Measurements from ENCODE around the gene DCAF8L2.
"Not testable (repeated sequence)": the region's sequence is repeated elsewhere in the genome, so short reads cannot be mapped to it uniquely, and the experiment has no call there.

Gene DCAF8L2

GRCh38 chrX:27590044-27590443, at the start of gene DCAF8L2:
DCAF8L2 (plus strand) TSS chrX:27590344; CDS start chrX:27746896, 156,552 bp downstream.
- peaks cover 2 to 11% of the 10 kb centered on the region in 2 donors for H3K9me3 Mint-ChIP-seq
- H3K4me1 Mint-ChIP-seq, result no peaks in the 10 kb centered on the region
- DNase-seq, result no peak

GRCh38 chrX:27541161-27541560, 49.0 kb upstream of the DCAF8L2 start:
- not testable (repeated sequence) for H3K27ac Mint-ChIP-seq; H3K4me1 Mint-ChIP-seq; H3K9me3 Mint-ChIP-seq; H3K4me3 Mint-ChIP-seq; H3K27me3 Mint-ChIP-seq; H3K36me3 Mint-ChIP-seq; ATAC-seq (replicated peaks); DNase-seq

More at GRCh38 chrX:27590044-27590443, at the start of gene DCAF8L2:
- no peak within 1 kb of the TSS for H3K4me3 Mint-ChIP-seq
- H3K27me3 Mint-ChIP-seq, result no peaks in the 10 kb centered on the region
- no peak within 1 kb of the TSS for H3K27ac Mint-ChIP-seq
- no peak for ATAC-seq (replicated peaks)
- H3K36me3 Mint-ChIP-seq, result no peaks in the 10 kb centered on the region

- ATAC-seq (replicated peaks), result no peak
- DNase-seq, result no peak
- peaks cover 2 to 4% of the 10 kb centered on the region in 2 donors for H3K9me3 Mint-ChIP-seq
- no peak overlapping the region for H3K27ac Mint-ChIP-seq
- no peak overlapping the region for H3K4me3 Mint-ChIP-seq
- no peaks in the 10 kb centered on the region for H3K4me1 Mint-ChIP-seq
- H3K27me3 Mint-ChIP-seq, result no peaks in the 10 kb centered on the region
- no peaks in the 10 kb centered on the region for H3K36me3 Mint-ChIP-seq
Observed at GRCh38 chrX:27548624-27549023, 41.5 kb upstream of the DCAF8L2 start.

GRCh38 chrX:27549688-27550087, 40.5 kb upstream of the DCAF8L2 start:
- Mint-ChIP-seq H3K36me3 (no peaks in the 10 kb centered on the region), H3K27ac (no peak overlapping the region), H3K9me3 (peaks cover 2 to 4% of the 10 kb centered on the region in 2 donors), H3K27me3 (no peaks in the 10 kb centered on the region), H3K4me3 (no peak overlapping the region), H3K4me1 (no peaks in the 10 kb centered on the region)
- no peak for ATAC-seq (replicated peaks)
- no peak for DNase-seq

GRCh38 chrX:27555514-27555913, 34.6 kb upstream of the DCAF8L2 start:
- Mint-ChIP-seq H3K4me1 (no peaks in the 10 kb centered on the region), H3K4me3 (no peak overlapping the region), H3K27me3 (no peaks in the 10 kb centered on the region), H3K9me3 (no peaks in the 10 kb centered on the region), H3K27ac (no peak overlapping the region), H3K36me3 (no peaks in the 10 kb centered on the region)
- no peak for ATAC-seq (replicated peaks)
- no peak for DNase-seq

GRCh38 chrX:27565992-27566391, 24.2 kb upstream of the DCAF8L2 start:
- H3K4me3 Mint-ChIP-seq, result no peak overlapping the region
- ATAC-seq (replicated peaks), result no peak
- H3K4me1 Mint-ChIP-seq, result no peaks in the 10 kb centered on the region
- no peak overlapping the region for H3K27ac Mint-ChIP-seq
- H3K36me3 Mint-ChIP-seq, result no peaks in the 10 kb centered on the region
- peaks cover 2 to 4% of the 10 kb centered on the region in 2 donors for H3K9me3 Mint-ChIP-seq
- H3K27me3 Mint-ChIP-seq, result no peaks in the 10 kb centered on the region
- no peak for DNase-seq

GRCh38 chrX:27571164-27571563, 19.0 kb upstream of the DCAF8L2 start:
- Mint-ChIP-seq H3K27me3 (no peaks in the 10 kb centered on the region), H3K4me3 (no peak overlapping the region)
- no peak for DNase-seq

GRCh38 chrX:27575565-27575964, 14.6 kb upstream of the DCAF8L2 start:
- H3K9me3 Mint-ChIP-seq, result no peaks in the 10 kb centered on the region
- H3K36me3 Mint-ChIP-seq, result no peaks in the 10 kb centered on the region
- H3K27ac Mint-ChIP-seq, result no peak overlapping the region
- H3K4me1 Mint-ChIP-seq, result no peaks in the 10 kb centered on the region
- H3K4me3 Mint-ChIP-seq, result no peak overlapping the region
- H3K27me3 Mint-ChIP-seq, result no peaks in the 10 kb centered on the region
- DNase-seq (no peak), ATAC-seq (replicated peaks) (no peak)

More at GRCh38 chrX:27571164-27571563, 19.0 kb upstream of the DCAF8L2 start:
- no peak for ATAC-seq (replicated peaks)
- H3K4me1 Mint-ChIP-seq, result no peaks in the 10 kb centered on the region
- no peaks in the 10 kb centered on the region for H3K36me3 Mint-ChIP-seq
- H3K27ac Mint-ChIP-seq, result no peak overlapping the region
- peaks cover 0 to 2% of the 10 kb centered on the region in 2 donors for H3K9me3 Mint-ChIP-seq

GRCh38 chrX:27583976-27584375, 6.2 kb upstream of the DCAF8L2 start:
- H3K4me3 Mint-ChIP-seq, result no peak overlapping the region
- H3K27ac Mint-ChIP-seq, result no peak overlapping the region
- H3K36me3 Mint-ChIP-seq, result no peaks in the 10 kb centered on the region
- no peaks in the 10 kb centered on the region for H3K4me1 Mint-ChIP-seq
- no peak for DNase-seq
- H3K9me3 Mint-ChIP-seq, result no peaks in the 10 kb centered on the region
- no peak for ATAC-seq (replicated peaks)
- no peaks in the 10 kb centered on the region for H3K27me3 Mint-ChIP-seq

- Mint-ChIP-seq H3K27me3 (no peaks in the 10 kb centered on the region), H3K36me3 (no peaks in the 10 kb centered on the region), H3K27ac (no peak overlapping the region), H3K4me1 (no peaks in the 10 kb centered on the region), H3K9me3 (peaks cover 2 to 11% of the 10 kb centered on the region in 2 donors), H3K4me3 (no peak overlapping the region)
- ATAC-seq (replicated peaks) (no peak), DNase-seq (no peak)
Observed at GRCh38 chrX:27591938-27592337, 1.8 kb downstream of the DCAF8L2 start.

GRCh38 chrX:27597508-27597907, 7.4 kb downstream of the DCAF8L2 start:
- Mint-ChIP-seq H3K4me1 (no peaks in the 10 kb centered on the region), H3K4me3 (no peak overlapping the region), H3K27ac (no peak overlapping the region), H3K27me3 (no peaks in the 10 kb centered on the region), H3K9me3 (peaks cover 2 to 7% of the 10 kb centered on the region in 2 donors), H3K36me3 (no peaks in the 10 kb centered on the region)
- ATAC-seq (replicated peaks), result no peak
- DNase-seq, result no peak

- ATAC-seq (replicated peaks) (no peak), DNase-seq (no peak)
- no peaks in the 10 kb centered on the region for H3K4me1 Mint-ChIP-seq
- H3K27ac Mint-ChIP-seq, result no peak overlapping the region
- peaks cover 0 to 3% of the 10 kb centered on the region in 2 donors for H3K9me3 Mint-ChIP-seq
- no peaks in the 10 kb centered on the region for H3K27me3 Mint-ChIP-seq
- no peak overlapping the region for H3K4me3 Mint-ChIP-seq
- no peaks in the 10 kb centered on the region for H3K36me3 Mint-ChIP-seq
Observed at GRCh38 chrX:27598312-27598711, 8.2 kb downstream of the DCAF8L2 start.

GRCh38 chrX:27599928-27600327, 9.8 kb downstream of the DCAF8L2 start:
- no peak for ATAC-seq (replicated peaks)
- H3K9me3 Mint-ChIP-seq, result no peaks in the 10 kb centered on the region
- no peaks in the 10 kb centered on the region for H3K4me1 Mint-ChIP-seq
- H3K27me3 Mint-ChIP-seq, result no peaks in the 10 kb centered on the region
- H3K27ac Mint-ChIP-seq, result no peak overlapping the region
- DNase-seq, result no peak
- no peaks in the 10 kb centered on the region for H3K36me3 Mint-ChIP-seq
- no peak overlapping the region for H3K4me3 Mint-ChIP-seq

GRCh38 chrX:27600686-27601085, 10.5 kb downstream of the DCAF8L2 start:
- no peaks in the 10 kb centered on the region for H3K36me3 Mint-ChIP-seq
- H3K4me1 Mint-ChIP-seq, result no peaks in the 10 kb centered on the region
- DNase-seq, result no peak
- no peaks in the 10 kb centered on the region for H3K9me3 Mint-ChIP-seq
- no peak for ATAC-seq (replicated peaks)
- no peak overlapping the region for H3K27ac Mint-ChIP-seq
- no peak overlapping the region for H3K4me3 Mint-ChIP-seq
- no peaks in the 10 kb centered on the region for H3K27me3 Mint-ChIP-seq

- no peak overlapping the region for H3K4me3 Mint-ChIP-seq
- no peaks in the 10 kb centered on the region for H3K27me3 Mint-ChIP-seq
- ATAC-seq (replicated peaks) (no peak), DNase-seq (no peak)
- no peaks in the 10 kb centered on the region for H3K4me1 Mint-ChIP-seq
- peaks cover 0 to 10% of the 10 kb centered on the region in 2 donors for H3K9me3 Mint-ChIP-seq
- no peak overlapping the region for H3K27ac Mint-ChIP-seq
- H3K36me3 Mint-ChIP-seq, result no peaks in the 10 kb centered on the region
Observed at GRCh38 chrX:27608671-27609070, 18.5 kb downstream of the DCAF8L2 start.

GRCh38 chrX:27619459-27619858, 29.3 kb downstream of the DCAF8L2 start:
- Mint-ChIP-seq H3K4me3 (no peak overlapping the region), H3K4me1 (no peaks in the 10 kb centered on the region), H3K9me3 (peaks cover 0 to under 1% of the 10 kb centered on the region in 2 donors), H3K27ac (no peak overlapping the region), H3K36me3 (no peaks in the 10 kb centered on the region), H3K27me3 (no peaks in the 10 kb centered on the region)
- DNase-seq (no peak), ATAC-seq (replicated peaks) (no peak)

Data from stimulated activated naive B cell treated with anti-CD40 and anti-IgM and Interleukin-4, amounts not matched to agents 10 μg/mL and 1 μg/mL and 100 μg/mL, for 72 hours (primary cell).